NCI-H2196 (cell line): ENCODE data around the gene FADS1.

Experiments used
- DNase-seq: peaks from one replicate; lab custom pipeline; 2025; ENCODE audit not compliant: unreplicated experiment; lab: John Stamatoyannopoulos, UW

Gene FADS1

GRCh38 chr11:61797263-61797944 is 19.4 kb downstream of the FADS1 start:
- peak; percentile 77 for DNase-seq

GRCh38 chr11:61795876-61796526 is 20.8 kb downstream of the FADS1 start:
- DNase-seq = no peak

DNA sequence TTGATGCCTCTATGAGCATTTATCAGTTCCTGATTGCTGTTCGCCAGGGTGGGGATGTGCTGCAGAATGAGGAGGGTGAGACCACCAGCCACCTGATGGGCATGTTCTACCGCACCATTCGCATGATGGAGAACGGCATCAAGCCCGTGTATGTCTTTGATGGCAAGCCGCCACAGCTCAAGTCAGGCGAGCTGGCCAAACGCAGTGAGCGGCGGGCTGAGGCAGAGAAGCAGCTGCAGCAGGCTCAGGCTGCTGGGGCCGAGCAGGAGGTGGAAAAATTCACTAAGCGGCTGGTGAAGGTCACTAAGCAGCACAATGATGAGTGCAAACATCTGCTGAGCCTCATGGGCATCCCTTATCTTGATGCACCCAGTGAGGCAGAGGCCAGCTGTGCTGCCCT is 21.3 kb downstream of the FADS1 start:
- no peak for DNase-seq

GRCh38 chr11:61794579-61794978 is 22.2 kb downstream of the FADS1 start:
- no peak for DNase-seq

GRCh38 chr11:61793829-61794204 is 23.0 kb downstream of the FADS1 start:
- no peak for DNase-seq

DNA sequence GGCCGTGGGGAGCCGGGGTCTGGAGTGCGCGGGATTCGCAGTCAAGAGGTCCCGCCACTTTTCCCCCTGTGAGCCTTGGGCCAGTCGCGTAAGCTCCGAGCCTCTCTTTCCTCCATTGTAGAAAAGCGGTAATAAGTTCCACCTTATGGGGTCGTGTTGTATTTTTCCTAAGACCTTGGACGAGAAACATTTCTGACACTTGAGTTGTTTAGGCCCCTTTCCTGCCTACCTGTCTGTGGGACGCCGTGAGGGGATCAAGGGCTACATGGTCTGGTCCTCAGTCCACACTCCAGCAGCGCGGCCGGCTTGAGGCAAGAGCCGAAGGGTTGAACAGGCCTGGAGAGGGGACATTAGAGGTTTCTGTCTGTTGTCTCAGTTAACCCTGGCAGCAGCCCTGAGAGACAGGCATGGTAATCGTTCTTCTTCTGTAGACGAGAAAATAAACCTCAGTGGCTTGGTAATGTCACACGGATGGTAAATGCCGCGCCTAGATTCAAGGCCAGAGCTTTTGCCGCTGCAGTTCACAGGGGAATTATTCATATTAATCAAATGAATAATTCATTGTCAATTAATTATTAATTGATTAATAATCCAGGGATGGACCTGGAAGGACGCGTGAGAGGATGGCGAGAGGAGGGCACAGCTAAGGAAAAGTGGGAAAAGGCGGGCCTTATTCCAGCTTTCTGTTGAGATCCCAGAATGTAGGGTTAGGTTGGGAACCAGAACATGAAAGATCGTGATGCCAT is 23.5 kb downstream of the FADS1 start:
- no peak for DNase-seq

GRCh38 chr11:61792310-61793082 is 24.3 kb downstream of the FADS1 start, which contains the start of the genes FEN1 and TMEM258:
TSS of gene FEN1 (plus strand) at chr11:61792911. CDS start at chr11:61795362, 2,451 bp downstream.
TSS of gene TMEM258 (minus strand) at chr11:61792599. CDS start at chr11:61792558, 41 bp downstream.
- peak; percentile 94 for DNase-seq

DNA sequence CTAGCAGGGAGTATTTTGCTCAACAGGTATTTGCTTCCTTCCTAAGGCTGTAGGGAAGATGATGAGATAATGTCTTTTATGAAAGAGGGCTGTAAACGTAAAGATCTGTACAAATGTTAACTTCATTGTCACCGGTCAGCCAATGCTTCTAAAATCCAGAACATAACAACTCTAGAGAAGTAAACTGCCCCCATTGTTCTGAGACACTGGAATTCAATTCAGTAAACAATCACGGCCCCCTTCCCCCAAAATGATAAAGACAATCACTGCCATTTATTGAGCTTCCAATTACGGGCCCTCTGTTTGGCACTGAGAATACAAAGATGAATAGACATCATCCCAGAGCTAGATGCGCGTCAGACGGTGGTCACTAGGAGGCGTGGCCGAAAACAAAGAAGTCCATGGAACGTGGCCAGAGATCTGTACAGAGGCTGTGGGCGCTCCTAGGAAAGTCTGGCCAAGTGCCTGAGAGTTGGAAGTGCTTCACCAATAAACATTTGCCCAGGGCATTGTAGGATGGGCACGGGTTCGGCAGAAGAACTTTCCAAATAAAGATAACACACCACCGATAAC is 25.0 kb downstream of the FADS1 start:
- peak; percentile 85 for DNase-seq

- DNase-seq = peak; percentile 10
Observed at GRCh38 chr11:61787928-61788491, 28.8 kb downstream of the FADS1 start.

DNA sequence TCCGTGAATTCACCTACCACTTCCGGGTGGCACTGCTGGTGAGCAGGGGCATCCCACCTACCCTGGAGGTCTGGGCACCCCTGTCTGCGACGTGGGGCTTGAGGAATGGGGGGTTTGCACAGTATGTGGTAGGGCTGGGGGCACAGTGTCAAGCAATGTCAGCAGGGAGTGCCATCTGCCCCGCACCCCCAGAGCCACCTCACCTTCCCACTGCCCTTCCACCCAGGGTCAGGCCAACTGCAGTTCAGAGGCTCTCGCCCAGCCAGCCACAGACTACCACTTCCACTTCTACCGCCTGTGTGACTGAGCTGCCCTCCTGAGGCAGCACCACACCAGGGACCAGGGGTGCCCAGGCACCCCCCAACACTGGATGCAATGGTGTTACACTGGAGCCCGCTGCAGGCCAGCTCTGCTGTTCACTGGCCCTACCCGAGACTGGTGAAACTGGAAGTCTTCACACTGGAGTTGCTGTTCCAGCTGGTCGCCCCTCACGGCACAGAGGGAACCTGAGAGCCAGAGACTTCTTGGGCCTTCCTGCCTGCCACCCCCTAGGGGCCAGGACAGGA is 30.9 kb downstream of the FADS1 start:
- DNase-seq = no peak

GRCh38 chr11:61784506-61784805 is 32.3 kb downstream of the FADS1 start:
- DNase-seq = no peak

DNA sequence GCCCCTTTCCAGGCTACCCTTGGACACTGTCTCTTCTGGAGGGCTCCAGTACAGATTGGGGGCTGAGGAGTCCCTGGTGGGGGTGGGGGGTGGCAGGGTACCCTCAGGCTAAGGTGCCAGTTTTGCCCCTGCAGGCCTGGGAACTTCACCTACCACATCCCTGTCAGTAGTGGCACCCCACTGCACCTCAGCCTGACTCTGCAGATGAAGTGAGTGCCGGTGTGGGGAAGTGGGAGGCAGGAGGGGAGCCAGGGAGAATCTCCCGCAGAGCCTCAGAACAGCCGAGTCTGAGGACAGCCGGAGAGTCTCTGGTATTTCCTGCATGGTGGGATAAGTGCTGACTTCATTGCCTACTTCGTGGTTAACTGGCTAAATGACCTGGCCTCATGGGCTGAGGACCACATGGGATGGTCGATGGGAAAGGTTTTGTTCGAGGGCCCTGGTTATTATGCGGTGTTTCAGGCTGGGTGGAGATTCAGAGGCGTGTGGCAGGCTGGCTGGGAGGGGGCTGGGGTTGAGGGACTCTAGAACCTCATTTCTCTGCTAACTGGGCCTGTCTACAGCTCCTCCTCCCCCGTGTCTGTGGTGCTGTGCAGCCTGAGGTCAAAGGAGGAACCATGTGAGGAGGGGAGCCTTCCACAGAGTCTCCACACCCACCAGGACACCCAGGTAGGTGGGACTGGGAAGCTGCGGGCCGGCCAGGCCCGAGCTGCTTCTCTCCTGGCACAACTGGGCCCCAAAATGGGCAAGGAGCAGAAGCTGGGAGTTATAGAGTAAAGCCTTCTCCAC is 32.9 kb downstream of the FADS1 start:
- DNase-seq = no peak

DNA sequence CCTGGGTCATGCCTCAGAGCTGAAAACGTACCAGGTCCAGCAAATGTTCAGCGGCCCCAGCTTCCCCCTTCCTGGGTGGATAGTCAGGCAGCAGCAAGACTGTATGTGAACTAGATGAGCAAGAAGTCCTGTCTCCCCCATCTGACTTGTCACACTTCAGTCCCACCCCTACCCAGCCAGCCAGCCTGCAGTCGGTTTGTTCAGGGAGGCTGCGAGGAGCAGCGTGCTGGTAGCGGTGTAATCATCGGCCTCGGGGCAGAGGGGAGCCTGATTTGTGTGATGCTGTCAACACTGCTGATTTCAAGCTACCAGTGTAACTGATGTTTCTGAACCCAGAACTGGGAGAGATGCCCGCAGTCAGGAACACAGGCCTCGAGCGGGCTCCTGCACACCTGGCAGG is 34.0 kb downstream of the FADS1 start:
- no peak for DNase-seq

GRCh38 chr11:61782299-61782698 is 34.5 kb downstream of the FADS1 start:
- DNase-seq = no peak

- DNase-seq = no peak
Observed at GRCh38 chr11:61781585-61781984, 35.2 kb downstream of the FADS1 start.

DNA sequence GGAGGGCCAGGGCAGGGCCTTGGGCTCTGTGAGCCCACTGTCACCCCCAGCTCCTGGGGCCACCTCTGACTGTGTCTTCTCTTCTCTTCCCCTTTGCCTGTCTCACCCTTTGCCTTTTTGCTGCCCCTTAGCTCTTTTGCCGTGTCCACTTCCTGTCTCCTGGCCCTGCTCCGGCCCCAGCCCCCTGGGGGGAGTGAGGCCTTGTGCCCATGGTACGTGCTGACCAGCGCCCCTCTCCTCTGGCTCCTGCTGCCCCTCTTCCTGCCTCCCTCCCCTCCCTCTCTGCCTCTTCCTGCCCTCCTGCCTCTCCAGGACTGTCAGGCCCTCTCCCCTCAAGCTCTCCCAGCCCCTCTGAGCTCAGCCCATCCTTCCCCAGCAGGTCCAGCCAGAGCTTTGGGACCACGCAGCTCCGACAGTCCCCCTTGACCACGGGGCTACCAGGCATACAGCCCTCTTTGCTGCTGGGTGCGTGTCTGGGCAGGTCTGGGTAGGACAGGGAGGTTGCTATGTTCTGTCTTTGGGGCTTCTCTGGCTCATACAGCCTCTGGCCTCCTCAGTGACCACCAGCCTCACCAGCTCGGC is 36.1 kb downstream of the FADS1 start:
- no peak for DNase-seq

GRCh38 chr11:61779666-61780525 is 36.9 kb downstream of the FADS1 start:
- DNase-seq = no peak

DNA sequence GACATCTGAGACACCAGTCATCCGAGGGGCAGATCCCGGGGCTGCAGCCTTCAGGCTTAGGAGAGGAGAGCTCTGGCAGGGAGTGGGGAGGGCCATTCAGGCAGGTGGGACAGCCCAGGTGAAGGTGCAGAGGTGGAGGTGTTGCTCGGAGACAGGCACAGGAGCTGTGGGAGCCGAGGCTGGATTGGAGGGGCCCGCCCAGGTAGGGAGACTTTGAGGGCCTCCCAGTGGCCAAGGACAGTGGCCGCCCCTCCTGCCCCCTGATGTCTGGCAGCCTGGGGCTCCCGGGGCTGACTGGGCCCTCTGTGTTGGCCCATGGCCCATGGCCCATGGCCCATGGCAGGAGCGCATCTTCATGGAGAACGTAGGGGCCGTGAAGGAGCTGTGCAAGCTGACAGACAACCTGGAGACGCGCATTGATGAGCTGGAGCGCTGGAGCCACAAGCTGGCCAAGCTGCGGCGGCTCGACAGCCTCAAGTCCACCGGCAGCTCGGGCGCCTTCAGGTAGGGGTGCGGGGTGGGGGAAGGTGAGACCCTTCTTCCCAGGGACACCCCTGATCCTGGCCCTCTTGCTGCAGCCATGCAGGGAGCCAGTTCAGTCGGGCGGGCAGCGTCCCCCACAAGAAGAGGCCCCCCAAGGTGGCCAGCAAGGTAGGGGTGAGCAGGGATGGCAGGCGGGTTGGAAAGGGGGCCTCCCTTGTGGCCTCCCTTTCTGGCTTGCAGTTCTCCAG is 37.7 kb downstream of the FADS1 start:
- no peak for DNase-seq
